Ecto neural progenitor cell (in vitro differentiated cells): ENCODE results near the gene NFIL3.
A peak's percentile ranks its signal among the peaks of the same experiment; 100 is the strongest.
"Not testable (repeated sequence)": the region's sequence is repeated elsewhere in the genome, so short reads cannot be mapped to it uniquely, and the experiment has no call there.

Experiments
- DNase-seq: peaks from one replicate; pipeline ENCODE4 v3.0.0-alpha.2; 2018; ENCODE audit warnings: low spot score

The NFIL3 gene, protein sequence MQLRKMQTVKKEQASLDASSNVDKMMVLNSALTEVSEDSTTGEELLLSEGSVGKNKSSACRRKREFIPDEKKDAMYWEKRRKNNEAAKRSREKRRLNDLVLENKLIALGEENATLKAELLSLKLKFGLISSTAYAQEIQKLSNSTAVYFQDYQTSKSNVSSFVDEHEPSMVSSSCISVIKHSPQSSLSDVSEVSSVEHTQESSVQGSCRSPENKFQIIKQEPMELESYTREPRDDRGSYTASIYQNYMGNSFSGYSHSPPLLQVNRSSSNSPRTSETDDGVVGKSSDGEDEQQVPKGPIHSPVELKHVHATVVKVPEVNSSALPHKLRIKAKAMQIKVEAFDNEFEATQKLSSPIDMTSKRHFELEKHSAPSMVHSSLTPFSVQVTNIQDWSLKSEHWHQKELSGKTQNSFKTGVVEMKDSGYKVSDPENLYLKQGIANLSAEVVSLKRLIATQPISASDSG

DNA sequence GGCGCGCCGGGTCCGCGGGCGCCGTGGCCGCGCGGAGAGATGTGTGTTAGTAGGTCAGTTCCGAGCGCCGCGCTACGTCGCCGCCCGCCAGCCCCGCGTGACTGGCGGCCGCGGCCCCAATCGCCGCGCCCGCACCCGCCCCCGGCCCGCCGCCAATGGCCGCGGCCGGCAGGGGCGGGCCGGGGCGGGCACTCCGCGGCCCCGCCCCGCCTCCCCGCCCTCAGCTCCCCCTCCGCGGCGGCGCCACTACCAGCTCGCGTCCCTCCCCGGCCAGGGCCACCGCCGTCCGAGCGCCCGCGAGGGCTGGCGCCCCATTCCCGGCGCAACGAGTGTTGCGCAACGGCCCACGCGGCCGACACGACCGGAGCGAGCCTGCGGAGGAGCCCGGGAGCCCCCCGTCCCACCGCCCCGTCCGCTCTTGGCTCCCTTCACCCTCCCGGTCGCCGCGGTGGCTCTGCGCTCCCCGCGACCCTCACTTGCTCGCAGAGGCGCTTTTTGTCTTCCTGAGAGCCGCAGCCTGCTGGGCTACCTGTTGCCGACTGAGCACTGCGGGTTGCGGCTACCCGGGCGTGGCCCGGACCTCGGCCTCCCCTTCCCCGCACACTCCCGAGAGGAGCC lies at the start of gene NFIL3:
Gene NFIL3, minus strand, starts transcription at position 48 of the 618 bp plus-strand sequence. CDS start 13,098 bp downstream, outside the sequence.
- DNase-seq: peak; percentile 85

GRCh38 chr9:91471524-91471923 lies 47.9 kb upstream of the NFIL3 start:
- DNase-seq: not testable (repeated sequence)

DNA sequence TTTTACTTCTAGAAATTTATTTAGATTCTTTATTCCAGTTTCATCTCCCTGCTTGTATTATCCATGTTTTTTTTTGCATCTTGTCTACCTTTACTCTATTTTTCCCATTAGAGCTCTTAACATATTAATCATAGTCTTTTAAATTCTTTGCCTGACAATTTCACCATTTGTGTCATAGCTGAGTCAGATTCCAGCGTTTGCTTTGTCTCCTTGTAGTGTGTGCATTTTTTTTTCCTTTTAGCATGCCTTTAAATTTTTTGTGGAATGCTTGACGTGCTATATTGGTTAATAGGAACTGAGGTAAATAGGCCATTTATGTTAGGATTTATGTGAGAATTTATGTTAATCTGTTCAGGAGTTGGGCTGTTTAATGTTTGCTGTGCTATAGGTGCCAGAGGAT lies 41.8 kb upstream of the NFIL3 start:
- no peak for DNase-seq

- DNase-seq: no peak
Measured at GRCh38 chr9:91458906-91459305, 35.3 kb upstream of the NFIL3 start.

- no peak for DNase-seq
Measured at GRCh38 chr9:91452844-91453243, 29.2 kb upstream of the NFIL3 start.

DNA sequence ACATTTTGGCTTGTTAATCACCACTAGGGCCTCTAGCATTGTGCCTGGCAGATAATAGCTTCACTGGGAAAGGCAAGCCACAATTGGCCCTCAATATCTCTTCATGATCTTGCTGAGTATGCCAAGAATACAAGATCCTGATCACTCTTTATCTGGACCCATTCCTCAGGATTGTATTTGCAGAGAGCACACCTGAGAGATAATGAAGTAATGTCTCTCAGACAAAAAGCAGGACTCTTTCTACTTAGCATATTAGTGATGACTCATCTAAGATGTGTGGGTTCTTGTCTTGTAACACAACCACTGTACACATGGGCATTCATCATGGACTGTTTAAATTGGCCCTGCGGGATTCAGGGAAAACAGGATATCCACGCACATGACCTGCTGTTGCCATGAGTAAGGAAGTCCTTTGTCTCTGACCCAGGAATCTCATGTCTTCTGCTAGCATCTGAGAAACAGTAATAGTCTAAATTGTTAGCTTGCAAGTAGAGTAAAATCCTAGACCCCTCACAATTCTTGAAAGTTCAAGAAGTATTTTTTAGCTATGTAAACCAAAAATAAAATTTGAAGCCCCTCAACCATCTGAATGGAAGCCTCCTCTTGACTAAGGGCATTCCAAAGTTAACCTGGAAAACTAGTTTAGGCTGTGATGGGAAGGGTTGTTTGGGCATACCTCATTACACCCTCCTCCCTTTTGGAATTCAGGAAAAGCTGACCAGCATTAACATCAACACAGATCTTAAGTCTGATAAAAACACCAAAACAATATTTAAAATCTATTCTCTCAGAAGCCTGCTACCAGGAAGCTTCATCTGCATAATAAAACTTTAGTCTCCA lies 28.0 kb upstream of the NFIL3 start:
- no peak for DNase-seq

DNA sequence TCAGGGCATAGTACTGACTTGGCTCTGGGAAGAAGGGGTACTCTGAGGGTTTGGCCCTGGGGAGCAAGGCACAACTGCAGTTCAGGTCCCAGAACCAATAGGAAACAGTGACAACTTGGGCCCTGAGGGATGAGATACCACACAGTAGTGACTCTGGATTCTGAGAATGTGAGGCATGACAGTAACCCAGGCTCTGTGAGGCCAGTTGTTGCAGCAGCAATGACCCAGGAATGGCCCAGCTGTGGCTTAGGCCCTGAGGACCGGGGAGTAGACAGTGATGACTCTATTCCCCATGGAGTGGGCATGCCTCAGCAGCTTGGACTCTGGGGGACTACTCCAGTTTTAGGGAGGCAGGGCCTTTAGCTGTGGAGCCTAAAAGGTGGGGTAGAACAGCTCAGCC lies 21.5 kb upstream of the NFIL3 start:
- no peak for DNase-seq

DNA sequence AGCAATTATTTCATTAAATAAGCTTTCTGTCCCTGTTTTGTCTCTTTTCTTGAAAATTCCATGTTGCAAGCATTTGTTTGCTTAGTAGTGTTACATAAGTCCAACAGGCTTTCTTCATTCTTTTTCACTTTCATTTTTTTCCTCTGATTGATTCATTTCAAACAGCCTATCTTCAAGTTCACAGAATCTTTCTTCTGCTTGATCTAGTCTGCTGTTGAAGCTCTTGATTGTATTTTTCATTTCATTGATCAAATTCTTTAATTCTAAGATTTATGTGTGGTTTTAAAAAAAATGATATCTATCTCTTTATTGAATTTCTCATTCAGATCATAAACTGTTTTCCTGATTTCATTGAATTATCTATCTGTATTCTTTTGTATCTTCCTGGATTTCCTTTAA lies 20.4 kb upstream of the NFIL3 start:
- no peak for DNase-seq

- DNase-seq: no peak
Measured at GRCh38 chr9:91443321-91443993, 19.8 kb upstream of the NFIL3 start.

GRCh38 chr9:91436841-91437240 lies 13.2 kb upstream of the NFIL3 start:
- DNase-seq: no peak

DNA sequence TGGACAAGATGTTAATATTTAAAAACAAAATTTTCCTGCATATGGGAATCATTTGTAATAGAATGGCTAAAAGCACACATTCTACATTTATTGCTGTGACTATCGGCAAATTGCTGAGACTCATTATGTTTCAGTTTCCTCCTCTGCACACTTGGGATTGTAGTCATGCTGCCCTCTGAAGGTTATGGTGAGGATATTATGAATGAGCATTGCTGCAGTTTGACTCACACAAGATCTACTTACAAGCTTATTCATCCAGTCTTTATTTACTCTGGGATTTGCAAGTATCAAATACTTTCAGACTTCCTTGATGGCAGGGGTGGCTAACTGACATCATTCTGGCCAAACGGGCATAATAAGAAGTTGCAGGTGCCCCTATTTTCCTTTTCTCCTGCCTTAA lies 9.5 kb upstream of the NFIL3 start:
- DNase-seq: no peak

- no peak for DNase-seq
Measured at GRCh38 chr9:91431485-91431884, 7.9 kb upstream of the NFIL3 start.

GRCh38 chr9:91429501-91429900 lies 5.9 kb upstream of the NFIL3 start:
- no peak for DNase-seq

- no peak for DNase-seq
Measured at GRCh38 chr9:91428927-91429351, 5.3 kb upstream of the NFIL3 start.

DNA sequence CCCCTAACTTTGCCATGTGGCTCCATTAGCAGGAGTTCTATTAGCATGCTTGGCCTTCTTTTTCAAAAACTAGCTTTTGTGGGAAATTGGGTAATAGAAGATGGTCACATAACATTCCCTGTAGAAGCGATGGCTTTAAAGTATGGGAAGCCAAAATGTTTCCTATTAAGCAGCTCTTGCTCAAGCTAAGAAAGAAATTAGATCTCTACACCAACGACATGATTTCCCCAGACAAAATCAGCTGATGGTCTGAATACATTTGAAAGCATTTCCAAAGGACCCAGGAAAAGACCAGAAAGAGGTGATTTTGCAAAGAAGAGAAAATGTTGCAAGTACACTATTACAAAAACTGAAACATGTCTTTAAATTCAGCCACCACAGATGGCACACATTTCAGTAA lies 4.8 kb upstream of the NFIL3 start:
- no peak for DNase-seq

DNA sequence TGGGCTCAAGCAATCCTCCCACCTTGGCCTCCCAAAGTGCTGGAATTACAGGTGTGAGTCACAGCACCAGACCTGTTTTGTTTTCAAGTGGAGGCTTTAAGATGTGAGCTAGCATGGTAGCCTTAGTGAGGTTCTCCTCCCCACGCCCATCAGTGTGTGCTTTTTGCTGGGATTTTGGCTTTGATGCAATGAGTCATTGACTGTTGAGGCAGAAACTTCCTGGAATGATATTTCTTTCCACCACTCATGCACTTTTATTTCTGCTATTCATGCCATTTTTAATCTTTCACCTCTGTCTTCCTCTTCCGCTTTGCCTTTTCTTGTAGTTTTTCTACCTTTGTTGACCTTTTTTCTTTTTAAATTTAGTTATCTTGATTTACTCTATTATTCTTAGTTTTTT lies 4.2 kb upstream of the NFIL3 start:
- DNase-seq: no peak

DNA sequence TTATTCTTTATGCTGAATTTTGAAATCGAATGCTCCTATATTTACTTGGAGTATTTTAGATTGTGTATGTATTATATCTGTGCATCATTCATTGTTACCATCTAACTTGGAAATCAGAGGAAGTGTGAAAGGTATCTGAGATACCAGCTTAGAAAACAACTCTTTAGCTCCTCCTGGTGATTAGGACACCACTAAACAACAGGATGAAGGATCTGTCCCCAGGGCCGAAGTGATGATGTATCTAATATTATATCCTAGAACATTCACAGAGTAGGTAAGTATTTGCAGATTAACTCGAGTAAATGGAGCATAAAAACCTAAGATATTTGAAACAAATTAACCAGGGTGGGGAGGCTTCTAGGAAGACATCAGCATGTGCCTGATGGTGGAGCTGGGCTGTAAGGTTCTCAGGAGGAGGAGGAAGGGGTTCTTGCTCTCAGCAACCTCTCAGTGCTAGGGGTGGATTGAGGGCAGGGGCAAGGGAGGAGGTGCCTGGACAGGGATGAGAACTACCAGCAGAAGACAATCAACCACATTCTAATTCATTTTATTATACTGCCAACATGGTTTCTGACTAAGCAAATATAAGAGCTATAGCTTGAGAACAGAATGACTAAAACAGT lies 2.6 kb upstream of the NFIL3 start:
- DNase-seq: no peak

DNA sequence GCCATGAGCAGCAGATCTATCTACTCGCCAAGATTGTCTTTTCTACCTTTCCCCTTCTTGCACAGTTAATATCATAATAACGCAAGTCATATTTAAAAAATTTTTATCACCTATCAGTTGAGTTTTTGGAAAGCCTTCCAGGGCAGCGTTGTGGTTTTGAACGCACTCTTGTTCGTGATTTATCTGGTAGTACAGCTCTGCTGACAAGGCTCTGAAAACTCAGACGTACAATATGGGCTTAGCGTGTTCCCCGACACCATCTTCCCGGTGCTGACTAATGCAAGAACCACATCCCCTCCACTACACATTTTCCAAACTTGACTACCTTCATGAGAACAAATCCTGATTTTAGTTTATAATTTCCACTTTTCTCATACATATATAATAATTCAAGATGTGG lies 1.6 kb upstream of the NFIL3 start:
- DNase-seq: no peak

GRCh38 chr9:91424403-91425176 lies 958 bp upstream of the NFIL3 start:
- DNase-seq: peak; percentile 64

DNA sequence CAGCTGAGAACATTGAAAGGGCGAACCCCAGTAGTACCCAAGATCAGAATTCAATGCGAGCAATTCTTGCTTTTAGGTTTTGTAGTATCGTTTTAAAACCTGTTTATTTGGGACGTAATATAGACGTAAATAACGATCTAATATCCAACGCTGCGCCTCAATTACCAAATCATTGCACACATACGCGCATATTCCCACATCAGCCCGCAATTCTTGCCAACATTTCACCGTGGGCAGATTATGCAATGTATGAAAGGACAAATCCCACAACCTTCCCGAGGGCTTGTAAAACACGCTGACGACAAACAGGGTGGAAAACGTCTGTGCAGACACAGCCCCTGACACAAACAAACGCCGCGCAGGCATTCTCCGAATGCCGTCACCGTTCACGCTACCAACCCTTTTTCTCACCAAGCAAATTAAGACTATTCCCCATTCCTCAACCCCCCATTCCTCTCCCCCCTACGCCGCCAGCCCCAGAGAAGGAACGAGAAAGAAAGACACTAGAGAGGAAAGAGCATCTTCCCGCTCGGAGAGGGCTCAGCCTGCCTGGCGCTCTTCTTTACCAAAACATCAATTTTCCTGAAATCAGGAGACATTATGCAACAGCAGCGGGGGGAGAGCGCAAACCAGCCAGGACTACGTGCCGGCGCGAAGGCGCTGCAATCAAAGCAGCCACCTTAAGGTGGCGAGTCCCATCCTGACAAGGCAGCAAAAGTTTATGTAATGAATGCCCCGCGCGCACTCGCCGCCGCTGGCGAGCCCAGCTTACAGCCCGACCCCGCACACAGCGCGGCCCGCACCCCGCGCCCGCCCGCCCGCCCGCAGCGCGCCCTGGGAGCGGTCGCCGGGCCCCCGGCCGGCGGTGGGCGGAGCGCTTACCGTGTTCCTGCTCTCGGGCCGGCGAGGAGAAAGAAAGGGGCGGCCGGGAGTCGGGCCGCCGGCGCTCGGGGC lies 597 bp downstream of the NFIL3 start:
- peak; percentile 78 for DNase-seq
